NB4 (cell line): ENCODE data around the gene MAP2K7.

ENCODE experiments used
- TF ChIP-seq, protein P1 (sequence below): IDR thresholded peaks from one replicate; pipeline ENCODE4 v1.5.1; 2012; ENCODE audit warnings: low read depth, low read length
- TF ChIP-seq, protein P2 (sequence below): IDR thresholded peaks from 2 replicates; pipeline ENCODE4 v1.6.1; 2011; ENCODE audit warnings: low read depth, low read length

DNA sequence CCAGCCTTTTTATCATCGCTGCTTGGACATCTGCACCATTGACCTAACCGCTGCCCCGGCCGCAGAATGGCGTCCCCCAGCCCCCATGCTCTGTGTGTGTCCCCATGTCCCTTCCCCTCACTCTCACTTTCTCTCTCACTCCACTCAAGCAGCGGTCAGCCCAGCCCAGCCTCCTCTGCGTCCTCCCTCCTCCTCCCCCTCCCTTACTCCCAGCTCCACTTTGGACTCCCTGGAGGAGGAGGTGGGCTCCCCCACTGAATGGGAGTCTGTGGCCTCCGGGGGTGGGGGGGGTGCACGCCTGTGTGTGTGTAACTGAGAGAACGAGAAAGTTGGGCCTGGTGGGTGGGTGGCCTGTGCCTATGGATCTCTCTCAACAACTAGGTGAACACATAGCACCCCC lies 2.2 kb downstream of the MAP2K7 start:
- TF ChIP-seq, protein P1, sequence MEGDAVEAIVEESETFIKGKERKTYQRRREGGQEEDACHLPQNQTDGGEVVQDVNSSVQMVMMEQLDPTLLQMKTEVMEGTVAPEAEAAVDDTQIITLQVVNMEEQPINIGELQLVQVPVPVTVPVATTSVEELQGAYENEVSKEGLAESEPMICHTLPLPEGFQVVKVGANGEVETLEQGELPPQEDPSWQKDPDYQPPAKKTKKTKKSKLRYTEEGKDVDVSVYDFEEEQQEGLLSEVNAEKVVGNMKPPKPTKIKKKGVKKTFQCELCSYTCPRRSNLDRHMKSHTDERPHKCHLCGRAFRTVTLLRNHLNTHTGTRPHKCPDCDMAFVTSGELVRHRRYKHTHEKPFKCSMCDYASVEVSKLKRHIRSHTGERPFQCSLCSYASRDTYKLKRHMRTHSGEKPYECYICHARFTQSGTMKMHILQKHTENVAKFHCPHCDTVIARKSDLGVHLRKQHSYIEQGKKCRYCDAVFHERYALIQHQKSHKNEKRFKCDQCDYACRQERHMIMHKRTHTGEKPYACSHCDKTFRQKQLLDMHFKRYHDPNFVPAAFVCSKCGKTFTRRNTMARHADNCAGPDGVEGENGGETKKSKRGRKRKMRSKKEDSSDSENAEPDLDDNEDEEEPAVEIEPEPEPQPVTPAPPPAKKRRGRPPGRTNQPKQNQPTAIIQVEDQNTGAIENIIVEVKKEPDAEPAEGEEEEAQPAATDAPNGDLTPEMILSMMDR = no peak
- TF ChIP-seq, protein P2, sequence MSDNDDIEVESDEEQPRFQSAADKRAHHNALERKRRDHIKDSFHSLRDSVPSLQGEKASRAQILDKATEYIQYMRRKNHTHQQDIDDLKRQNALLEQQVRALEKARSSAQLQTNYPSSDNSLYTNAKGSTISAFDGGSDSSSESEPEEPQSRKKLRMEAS = no peak
